ENCODE measurements around the gene PPARGC1A.

Gene PPARGC1A

GRCh38 chr4:23881674-23882337, 8.0 kb downstream of the PPARGC1A start:
- in situ Hi-C loops (cut with HindIII; ENCODE audit: low sequenced_read_pairs): no loop called here

- in situ Hi-C loops (cut with HindIII; ENCODE audit: low sequenced_read_pairs): no loop called here
Observed at GRCh38 chr4:23881052-23881501, 8.8 kb downstream of the PPARGC1A start.

GRCh38 chr4:23878912-23879732, 10.7 kb downstream of the PPARGC1A start:
- in situ Hi-C loops (cut with HindIII; ENCODE audit: low sequenced_read_pairs): no loop called here

- in situ Hi-C loops (cut with HindIII; ENCODE audit: low sequenced_read_pairs): no loop called here
Observed at GRCh38 chr4:23878246-23878891, 11.5 kb downstream of the PPARGC1A start.

- in situ Hi-C loops (cut with HindIII; ENCODE audit: low sequenced_read_pairs): no loop called here
Observed at GRCh38 chr4:23877758-23878229, 12.1 kb downstream of the PPARGC1A start.

- in situ Hi-C loops (cut with HindIII; ENCODE audit: low sequenced_read_pairs): no loop called here
Observed at GRCh38 chr4:23876418-23877089, 13.3 kb downstream of the PPARGC1A start.

GRCh38 chr4:23875317-23875716, 14.5 kb downstream of the PPARGC1A start:
- in situ Hi-C loops (cut with HindIII; ENCODE audit: low sequenced_read_pairs): no loop called here

GRCh38 chr4:23874536-23874901, 15.3 kb downstream of the PPARGC1A start:
- in situ Hi-C loops (cut with HindIII; ENCODE audit: low sequenced_read_pairs): no loop called here

GRCh38 chr4:23873717-23874535, 15.9 kb downstream of the PPARGC1A start:
- in situ Hi-C loops (cut with HindIII; ENCODE audit: low sequenced_read_pairs): no loop called here

- in situ Hi-C loops (cut with HindIII; ENCODE audit: low sequenced_read_pairs): no loop called here
Observed at GRCh38 chr4:23871426-23871825, 18.4 kb downstream of the PPARGC1A start.

GRCh38 chr4:23866450-23867075, 23.3 kb downstream of the PPARGC1A start:
- in situ Hi-C loops (cut with HindIII; ENCODE audit: low sequenced_read_pairs): no loop called here

GRCh38 chr4:23861897-23862296, 27.9 kb downstream of the PPARGC1A start:
- in situ Hi-C loops (cut with HindIII; ENCODE audit: low sequenced_read_pairs): no loop called here

- in situ Hi-C loops (cut with HindIII; ENCODE audit: low sequenced_read_pairs): no loop called here
Observed at GRCh38 chr4:23860919-23861318, 28.9 kb downstream of the PPARGC1A start.

- in situ Hi-C loops (cut with HindIII; ENCODE audit: low sequenced_read_pairs): no loop called here
Observed at GRCh38 chr4:23857367-23857959, 32.4 kb downstream of the PPARGC1A start.

- in situ Hi-C loops (cut with HindIII; ENCODE audit: low sequenced_read_pairs): no loop called here
Observed at GRCh38 chr4:23856630-23857029, 33.2 kb downstream of the PPARGC1A start.

- in situ Hi-C loops (cut with HindIII; ENCODE audit: low sequenced_read_pairs): no loop called here
Observed at GRCh38 chr4:23855912-23856605, 33.8 kb downstream of the PPARGC1A start.

- in situ Hi-C loops (cut with HindIII; ENCODE audit: low sequenced_read_pairs): no loop called here
Observed at GRCh38 chr4:23853986-23854660, 35.7 kb downstream of the PPARGC1A start.

- in situ Hi-C loops (cut with HindIII; ENCODE audit: low sequenced_read_pairs): no loop called here
Observed at GRCh38 chr4:23851464-23851863, 38.4 kb downstream of the PPARGC1A start.
